ENCODE measurements around the gene SPAST.

DNA sequence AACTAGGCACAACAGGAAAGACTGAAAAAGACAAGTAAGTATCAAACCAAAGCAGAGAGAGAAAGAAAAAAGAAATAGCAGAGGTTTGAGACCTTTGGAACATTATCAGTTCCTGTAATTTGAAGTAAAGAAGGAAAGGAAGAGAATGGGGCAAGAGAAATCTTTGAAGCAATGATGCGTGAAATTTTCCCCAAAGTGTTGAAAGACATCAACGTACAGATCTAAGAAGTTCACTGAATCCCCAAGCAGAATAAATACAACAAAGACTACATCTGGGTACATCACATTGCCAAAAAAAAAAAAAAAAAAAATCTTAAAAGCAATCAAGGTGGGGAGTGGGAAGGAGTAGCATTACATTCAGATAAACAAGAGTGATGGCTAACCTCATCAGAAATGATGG, 96.3 kb downstream of the SPAST start:
- TF ChIP-seq, protein P1, sequence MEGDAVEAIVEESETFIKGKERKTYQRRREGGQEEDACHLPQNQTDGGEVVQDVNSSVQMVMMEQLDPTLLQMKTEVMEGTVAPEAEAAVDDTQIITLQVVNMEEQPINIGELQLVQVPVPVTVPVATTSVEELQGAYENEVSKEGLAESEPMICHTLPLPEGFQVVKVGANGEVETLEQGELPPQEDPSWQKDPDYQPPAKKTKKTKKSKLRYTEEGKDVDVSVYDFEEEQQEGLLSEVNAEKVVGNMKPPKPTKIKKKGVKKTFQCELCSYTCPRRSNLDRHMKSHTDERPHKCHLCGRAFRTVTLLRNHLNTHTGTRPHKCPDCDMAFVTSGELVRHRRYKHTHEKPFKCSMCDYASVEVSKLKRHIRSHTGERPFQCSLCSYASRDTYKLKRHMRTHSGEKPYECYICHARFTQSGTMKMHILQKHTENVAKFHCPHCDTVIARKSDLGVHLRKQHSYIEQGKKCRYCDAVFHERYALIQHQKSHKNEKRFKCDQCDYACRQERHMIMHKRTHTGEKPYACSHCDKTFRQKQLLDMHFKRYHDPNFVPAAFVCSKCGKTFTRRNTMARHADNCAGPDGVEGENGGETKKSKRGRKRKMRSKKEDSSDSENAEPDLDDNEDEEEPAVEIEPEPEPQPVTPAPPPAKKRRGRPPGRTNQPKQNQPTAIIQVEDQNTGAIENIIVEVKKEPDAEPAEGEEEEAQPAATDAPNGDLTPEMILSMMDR (IDR thresholded peaks at IDR 0.05): no peak
- TF ChIP-seq POLR2A (IDR thresholded peaks at IDR 0.05): no peak

Data from Peyer's patch (tissue), 4 donors.